HCT116 (cell line): ENCODE measurements around the gene CNNM4. TPM values are rescaled to one million over a fixed set of nuclear protein-coding genes. Genes with fewer than 3 reads are reported as not detected.

Source experiments
- ATAC-seq: fragments of 200-7000 bp; cut with Tn5 transposase; 2 replicates; pipeline ENCODE4 v1.9.1; 2020; ENCODE audit warnings: mild to moderate bottlenecking, moderate library complexity
- BruUV-seq: library from RNA; stranded (reverse); fragments of 400-500 nt; replicated peaks from 2 replicates; lab custom pipeline; 2021; lab: Mats Ljungman, UMichigan
- CTCF ChIA-PET: fragments of 300-600 bp; sonication (Branson Sonifier 250); formaldehyde crosslinking; loops from one replicate; lab custom pipeline; 2021; ENCODE audit warnings: antibody characterized with exemption; lab: Charles Lee
- POLR2A ChIA-PET: fragments of 300-600, 350-600 bp; sonication (Branson Sonifier 250); formaldehyde crosslinking; loops from one replicate; lab custom pipeline; 2021; ENCODE audit warnings: antibody characterized with exemption; lab: Charles Lee
- RAD21 ChIA-PET, 2 experiments: fragments of 300-600 bp; sonication (Branson Sonifier 250); formaldehyde crosslinking; loops; one replicate each; lab custom pipeline; 2023; ENCODE audit warnings: low total read pairs in 2 of 2; ENCODE audit not compliant: uncharacterized antibody in 2 of 2, unreplicated experiment in 2 of 2, low non-redundant PET in 1 of 2; lab: Charles Lee
- DNase-seq: peaks from one replicate; pipeline ENCODE4 v3.0.0-alpha.2; 2010; ENCODE audit warnings: low read depth, low spot score
- H2AFZ ChIP-seq: fragments of 200-600 bp; shearing (Covaris generic), sonication (generic); 2 replicates; pipeline ENCODE4 v1.6.1; 2017; ENCODE audit warnings: low read depth, mixed run types, mixed read lengths, antibody characterized with exemption, low read length; ENCODE audit not compliant: poor library complexity, severe bottlenecking
- H3K27ac ChIP-seq: 2 replicates; pipeline ENCODE4 v1.5.1; 2012; ENCODE audit warnings: low read depth, low read length
- H3K27me3 ChIP-seq: fragments of 200-600 bp; sonication (generic); 2 replicates; pipeline ENCODE4 v1.6.1; 2016; ENCODE audit warnings: mixed run types, low read length, mixed read lengths; ENCODE audit not compliant: insufficient read depth
- H3K36me3 ChIP-seq, 2 experiments: fragments of 200-500 bp in 1 of 2; fragments of 200-600 bp in 1 of 2; sonication (Bioruptor generic) in 1 of 2; sonication (generic) in 1 of 2; 2 replicates each; pipeline versions ENCODE4 v1.5.1 to v1.6.1; 2014 to 2016; ENCODE audit warnings: low read length in 2 of 2, inconsistent platforms in 1 of 2, mixed read lengths in 1 of 2, mixed run types in 1 of 2; ENCODE audit not compliant: insufficient read depth in 2 of 2, control insufficient read depth in 1 of 2
- H3K4me1 ChIP-seq, 2 experiments: fragments of 200-600 bp in 1 of 2; sonication (generic) in 1 of 2; 2 replicates each; pipeline versions ENCODE4 v1.5.1 to v1.6.1; 2012 to 2017; ENCODE audit warnings: low read length in 2 of 2, inconsistent platforms in 1 of 2, mild to moderate bottlenecking in 1 of 2, mixed read lengths in 1 of 2, mixed run types in 1 of 2, moderate library complexity in 1 of 2; ENCODE audit not compliant: insufficient read depth in 2 of 2, control insufficient read depth in 1 of 2
- H3K4me2 ChIP-seq: fragments of 200-600 bp; sonication (generic); 2 replicates; pipeline ENCODE4 v1.6.1; 2017; ENCODE audit warnings: mixed run types, low read length, mixed read lengths
- H3K4me3 ChIP-seq, 2 experiments: fragments of 200-600 bp in 1 of 2; sonication (generic) in 1 of 2; replicated peaks in 1 of 2; 2 replicates each; pipeline ENCODE4 v1.5.1; 2011 to 2016; ENCODE audit warnings: low read length in 2 of 2, control low read depth in 1 of 2, low read depth in 1 of 2, mild to moderate bottlenecking in 1 of 2, mixed read lengths in 1 of 2, mixed run types in 1 of 2
- H3K79me2 ChIP-seq: fragments of 200-600 bp; sonication (generic); 2 replicates; pipeline ENCODE4 v1.6.1; 2017; ENCODE audit warnings: mild to moderate bottlenecking, mixed run types, low read length, moderate library complexity, mixed read lengths; ENCODE audit not compliant: insufficient read depth
- H3K9ac ChIP-seq: fragments of 200-600 bp; sonication (generic); 2 replicates; pipeline ENCODE4 v1.6.1; 2016; ENCODE audit warnings: low read length, mixed read lengths
- H3K9me2 ChIP-seq: fragments of 200-600 bp; sonication (generic), shearing (Covaris generic); 2 replicates; pipeline ENCODE4 v1.6.1; 2017; ENCODE audit warnings: mixed run types, mild to moderate bottlenecking, moderate library complexity; ENCODE audit not compliant: insufficient read depth
- H3K9me3 ChIP-seq, 2 experiments: fragments of 200-500 bp in 1 of 2; fragments of 200-600 bp in 1 of 2; sonication (Bioruptor generic) in 1 of 2; sonication (generic) in 1 of 2; 2 replicates each; pipeline ENCODE4 v1.6.1; 2014 to 2017; ENCODE audit warnings: low read length in 2 of 2, mixed read lengths in 2 of 2, inconsistent platforms in 1 of 2, low read depth in 1 of 2, mild to moderate bottlenecking in 1 of 2, mixed run types in 1 of 2, moderate library complexity in 1 of 2; ENCODE audit not compliant: control insufficient read depth in 1 of 2, insufficient read depth in 1 of 2
- H4K20me1 ChIP-seq: fragments of 200-600 bp; sonication (generic), shearing (Covaris generic); 2 replicates; pipeline ENCODE4 v1.6.1; 2017; ENCODE audit warnings: mixed run types, mild to moderate bottlenecking, moderate library complexity; ENCODE audit not compliant: insufficient read depth
- ATF3 ChIP-seq: IDR thresholded peaks from 2 replicates; pipeline ENCODE4 v1.6.1; 2012
- CBX3 ChIP-seq: IDR thresholded peaks from 2 replicates; pipeline ENCODE4 v1.6.1; 2012; ENCODE audit warnings: low read depth
- CEBPB ChIP-seq: IDR thresholded peaks from 2 replicates; pipeline ENCODE4 v1.6.1; 2012; ENCODE audit warnings: low read depth
- EGR1 ChIP-seq: IDR thresholded peaks from 2 replicates; pipeline ENCODE4 v1.6.1; 2012; ENCODE audit warnings: low read depth
- EZH2 ChIP-seq: fragments of 200-600 bp; sonication (generic); IDR thresholded peaks from 2 replicates; pipeline ENCODE4 v1.6.1; 2017; ENCODE audit warnings: antibody characterized with exemption, mixed run types
- EZH2phosphoT487 ChIP-seq: fragments of 200-600 bp; IDR thresholded peaks from 2 replicates; pipeline ENCODE4 v1.6.1; 2018; ENCODE audit warnings: antibody characterized with exemption, borderline replicate concordance
- FOSL1 ChIP-seq: IDR thresholded peaks from 2 replicates; pipeline ENCODE4 v1.6.1; 2012; ENCODE audit warnings: low read depth
- JUND ChIP-seq: IDR thresholded peaks from 2 replicates; pipeline ENCODE4 v1.6.1; 2012
- REST ChIP-seq: IDR thresholded peaks from 2 replicates; pipeline ENCODE4 v1.6.1; 2012; ENCODE audit warnings: low read depth
- SP1 ChIP-seq: IDR thresholded peaks from 2 replicates; pipeline ENCODE4 v1.6.1; 2012; ENCODE audit warnings: low read depth
- SRF ChIP-seq: IDR thresholded peaks from 2 replicates; pipeline ENCODE4 v1.6.1; 2012; ENCODE audit warnings: low read depth
- ZNF274 ChIP-seq: fragments of 200-500 bp; sonication (Bioruptor generic); IDR thresholded peaks from 2 replicates; pipeline ENCODE4 v1.6.1; 2014; ENCODE audit warnings: mild to moderate bottlenecking, low read depth, low read length, inconsistent platforms
- intact Hi-C: fragments of 100-400 bp; cut with micrococcal nuclease; formaldehyde crosslinking; loops from 2 replicates; pipeline ENCODE4 v1.10.0; 2022
- total RNA-seq: library from RNA; stranded (reverse); gene quantifications from one replicate; pipeline ENCODE4 v1.2.1, GENCODE V29; 2021; ENCODE audit not compliant: unreplicated experiment

The CNNM4 gene
- total RNA-seq, 1 experiment from 2014 or later: 7.9 TPM

GRCh38 chr2:96798733-96799622 is 38.3 kb downstream of the CNNM4 start (continued):
- no peak for TF ChIP-seq EZH2
- TF ChIP-seq REST: no peak
- TF ChIP-seq FOSL1: no peak
- no peak for TF ChIP-seq EGR1

GRCh38 chr2:96799623-96799935 is 38.9 kb downstream of the CNNM4 start:
- Histone ChIP-seq H3K4me3 (no peak overlapping the region), H3K27me3 (no peaks in the 10 kb centered on the region), H3K79me2 (no peaks in the 10 kb centered on the region), H3K36me3 (peaks cover 0 to 9% of the 10 kb centered on the region in 2 experiments; a peak in 2 of 4 replicates), H3K4me2 (no peak overlapping the region), H2AFZ (no peak overlapping the region), H4K20me1 (no peaks in the 10 kb centered on the region), H3K9me2 (no peaks in the 10 kb centered on the region), H3K9me3 (no peaks in the 10 kb centered on the region), H3K27ac (no peak overlapping the region), H3K4me1 (peaks cover 0 to 5% of the 10 kb centered on the region in 2 experiments; a peak in 1 of 4 replicates), H3K9ac (no peak overlapping the region)
- RAD21 ChIA-PET: no interaction called here
- no TSS peak for BruUV-seq
- TF ChIP-seq ZNF274 (no peak), ATF3 (no peak), SRF (no peak), SP1 (no peak), EGR1 (no peak), JUND (no peak), REST (no peak), CBX3 (no peak), EZH2phosphoT487 (no peak), CEBPB (no peak)
- CTCF ChIA-PET: interaction anchor here (2.3 kb wide), 1 partner anchor 250 kb away, joined by 15 read pairs; no protein-coding TSS in a partner anchor
- DNase-seq: no peak
- intact Hi-C loops: no loop called here
- POLR2A ChIA-PET: no interaction called here
- no peak for ATAC-seq
